Stomach (tissue), 9 donors: ENCODE data around the gene HAGH. TPM values are rescaled to one million over a fixed set of nuclear protein-coding genes. Genes with fewer than 3 reads are reported as not detected.

Experiments
- DNase-seq, 2 donors: peaks; one replicate each; pipeline versions ENCODE4 v3.0.0 to v3.0.0-alpha.2; 2013 to 2019
- H3K27ac ChIP-seq, 5 donors: fragments of 200-600 bp in 4 of 5; sonication (generic) in 4 of 5; one replicate each; pipeline ENCODE4 v1.5.1; 2013 to 2019; ENCODE audit warnings: mild to moderate bottlenecking in 1 of 5, moderate library complexity in 1 of 5
- H3K27me3 ChIP-seq, 3 donors: fragments of 200-600 bp; sonication (generic); one replicate each; pipeline ENCODE4 v1.5.1; 2017 to 2019; ENCODE audit warnings: mixed run types in 1 of 3
- H3K36me3 ChIP-seq, 4 donors: fragments of 200-600 bp; sonication (generic); 1 replicate in 3 of 4; 2 replicates in 1 of 4; pipeline ENCODE4 v1.5.1; 2016 to 2019
- H3K4me1 ChIP-seq, 4 donors: fragments of 200-600 bp; sonication (generic); one replicate each; pipeline ENCODE4 v1.5.1; 2016 to 2019
- H3K4me3 ChIP-seq, 4 donors: fragments of 200-600 bp; sonication (generic) in 3 of 4; one replicate each; pipeline ENCODE4 v1.5.1; 2016 to 2019; ENCODE audit warnings: mild to moderate bottlenecking in 1 of 4
- H3K9me3 ChIP-seq, 4 donors: fragments of 200-600 bp; sonication (generic); one replicate each; pipeline ENCODE4 v1.5.1; 2016 to 2019
- EP300 ChIP-seq: sonication (generic); formaldehyde crosslinking; IDR thresholded peaks from one replicate; pipeline ENCODE4 v1.6.1; 2017; ENCODE audit warnings: antibody characterized with exemption
- POLR2A ChIP-seq, 4 donors: fragments of 450-650 bp; IDR thresholded peaks; one replicate each; pipeline ENCODE4 v1.6.1; 2016; ENCODE audit warnings: antibody characterized with exemption in 4 of 4, control low read depth in 2 of 4, mild to moderate bottlenecking in 1 of 4, moderate library complexity in 1 of 4
- POLR2AphosphoS5 ChIP-seq, 3 donors: sonication (generic); formaldehyde crosslinking; IDR thresholded peaks; one replicate each; pipeline ENCODE4 v1.6.1; 2016; ENCODE audit warnings: antibody characterized with exemption in 3 of 3
- WGBS, 5 donors: extraction: QIAGEN DNeasy Blood & Tissue Kit in 3 of 5; methylation state at CpG; one replicate each; pipeline versions ENCODE4 v1.1.5 to v1.1.7; 2013 to 2018; 5-methylcytosine and 5-hydroxymethylcytosine counted together
- intact Hi-C: fragments of 100-400 bp; cut with DNase I; formaldehyde crosslinking; loops from one replicate; pipeline ENCODE4 v1.15.1; 2023; ENCODE audit warnings: low total_unique reads
- polyA plus RNA-seq, 3 donors: library from polyadenylated mRNA; stranded (reverse); fragments of 200-250 nt; gene quantifications; one replicate each; pipeline ENCODE4 v1.2.3, GENCODE V29; 2013
- total RNA-seq, 5 donors: library from RNA; depleted of rRNA; stranded (reverse); fragments of >200 nt; gene quantifications; one replicate each; pipeline versions ENCODE4 v1.1.0 to v1.2.3, GENCODE V29; 2014 to 2016
- TF ChIP-seq, protein P1 (sequence below), 7 experiments: fragments of 450-650 bp in 4 of 7; fragments of 200-600 bp in 3 of 7; sonication (generic) in 3 of 7; IDR thresholded peaks; one replicate each; pipeline ENCODE4 v1.5.1; 2016 to 2019; ENCODE audit warnings: antibody characterized with exemption in 7 of 7, control low read depth in 2 of 7, mild to moderate bottlenecking in 1 of 7
- donor health status: healthy with polysubstance abuse.
- donor health status: Bipolar disorder and iron deficiency.
- donor health status: healthy.

Gene HAGH
- total and polyA plus RNA-seq, 8 donors: 30.3 to 119 (median 69.2) TPM

DNA sequence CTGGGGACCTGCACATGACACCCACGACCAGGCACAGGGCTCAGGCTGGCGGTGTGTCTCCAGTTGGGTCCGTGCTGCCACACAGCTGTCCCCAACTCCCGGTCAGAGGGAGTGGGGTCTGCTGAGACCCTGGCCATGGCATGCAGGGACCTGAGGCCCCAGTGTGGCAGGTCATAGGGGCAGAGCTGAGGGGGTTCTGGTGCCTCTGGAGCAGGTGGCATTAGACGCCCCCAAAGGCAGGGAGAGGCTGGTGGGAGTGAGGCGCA is 39.6 kb downstream of the HAGH start:
- WGBS, 5 donors: 80 to 94% (median 88%) methylated on average over 3 to 6 of the region's 6 CpGs
- Histone ChIP-seq H3K27ac (no peak overlapping the region), H3K4me3 (no peak overlapping the region), H3K27me3 (no peaks in the 10 kb centered on the region), H3K36me3 (peaks cover 17 to 70% (median 69%) of the 10 kb centered on the region in 4 donors), H3K4me1 (peaks cover 23 to 39% (median 36%) of the 10 kb centered on the region in 4 donors), H3K9me3 (no peaks in the 10 kb centered on the region)
- intact Hi-C loops: no loop called here
- peak in 1 of 2 donors; percentile 0 for DNase-seq
- TF ChIP-seq POLR2AphosphoS5 (IDR thresholded peaks at IDR 0.05) (no peak), POLR2A (IDR thresholded peaks at IDR 0.05) (no peak), EP300 (no peak)
- TF ChIP-seq, protein P1, sequence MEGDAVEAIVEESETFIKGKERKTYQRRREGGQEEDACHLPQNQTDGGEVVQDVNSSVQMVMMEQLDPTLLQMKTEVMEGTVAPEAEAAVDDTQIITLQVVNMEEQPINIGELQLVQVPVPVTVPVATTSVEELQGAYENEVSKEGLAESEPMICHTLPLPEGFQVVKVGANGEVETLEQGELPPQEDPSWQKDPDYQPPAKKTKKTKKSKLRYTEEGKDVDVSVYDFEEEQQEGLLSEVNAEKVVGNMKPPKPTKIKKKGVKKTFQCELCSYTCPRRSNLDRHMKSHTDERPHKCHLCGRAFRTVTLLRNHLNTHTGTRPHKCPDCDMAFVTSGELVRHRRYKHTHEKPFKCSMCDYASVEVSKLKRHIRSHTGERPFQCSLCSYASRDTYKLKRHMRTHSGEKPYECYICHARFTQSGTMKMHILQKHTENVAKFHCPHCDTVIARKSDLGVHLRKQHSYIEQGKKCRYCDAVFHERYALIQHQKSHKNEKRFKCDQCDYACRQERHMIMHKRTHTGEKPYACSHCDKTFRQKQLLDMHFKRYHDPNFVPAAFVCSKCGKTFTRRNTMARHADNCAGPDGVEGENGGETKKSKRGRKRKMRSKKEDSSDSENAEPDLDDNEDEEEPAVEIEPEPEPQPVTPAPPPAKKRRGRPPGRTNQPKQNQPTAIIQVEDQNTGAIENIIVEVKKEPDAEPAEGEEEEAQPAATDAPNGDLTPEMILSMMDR (IDR thresholded peaks at IDR 0.05): no peak

DNA sequence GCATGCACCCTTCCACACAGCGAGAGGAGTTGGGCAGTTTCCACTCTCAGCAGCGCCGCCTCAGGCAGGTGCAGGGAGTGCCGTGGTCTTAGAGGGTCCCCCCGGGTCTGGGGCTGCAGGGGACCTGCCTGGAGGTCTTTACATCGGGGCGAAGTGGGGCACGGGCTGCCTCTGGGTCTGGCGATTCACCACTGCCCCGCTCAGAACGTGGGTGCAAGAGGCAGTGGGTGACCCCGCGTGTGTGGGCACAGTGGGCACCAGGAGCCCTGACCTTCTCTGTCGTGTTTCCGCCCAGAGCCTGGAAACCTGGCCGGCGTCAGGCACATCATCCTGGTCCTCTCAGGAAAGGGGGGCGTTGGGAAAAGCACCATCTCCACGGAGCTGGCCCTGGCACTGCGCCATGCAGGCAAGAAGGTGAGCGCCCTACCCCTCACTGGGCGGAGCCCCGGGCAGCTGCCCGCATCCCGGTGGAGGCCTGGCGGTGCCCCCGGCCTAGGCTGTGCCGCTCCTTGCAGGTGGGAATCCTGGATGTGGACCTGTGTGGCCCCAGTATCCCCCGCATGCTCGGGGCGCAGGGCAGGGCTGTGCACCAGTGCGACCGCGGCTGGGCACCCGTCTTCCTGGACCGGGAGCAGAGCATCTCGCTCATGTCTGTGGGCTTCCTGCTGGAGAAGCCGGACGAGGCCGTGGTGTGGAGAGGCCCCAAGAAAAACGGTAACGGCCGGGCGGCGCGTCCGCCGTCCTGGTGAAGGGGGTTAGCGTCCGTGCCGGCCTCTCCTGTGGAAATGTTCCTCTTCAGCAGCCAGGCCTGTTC is 40.2 kb downstream of the HAGH start:
- Histone ChIP-seq H3K4me3 (no peak overlapping the region), H3K4me1 (peaks cover 27 to 44% (median 41%) of the 10 kb centered on the region in 4 donors), H3K36me3 (peaks cover 17 to 65% (median 64%) of the 10 kb centered on the region in 4 donors), H3K9me3 (no peaks in the 10 kb centered on the region), H3K27ac (no peak overlapping the region), H3K27me3 (no peaks in the 10 kb centered on the region)
- peak in 1 of 2 donors; percentile 8 for DNase-seq
- no peak for TF ChIP-seq POLR2AphosphoS5 (IDR thresholded peaks at IDR 0.05)
- TF ChIP-seq, protein P1 (IDR thresholded peaks at IDR 0.05): no peak
- no peak for TF ChIP-seq EP300
- no peak for TF ChIP-seq POLR2A (IDR thresholded peaks at IDR 0.05)
- intact Hi-C loops: no loop called here
- WGBS, 5 donors: 82 to 93% (median 87%) methylated on average over 23 to 51 of the region's 51 CpGs

DNA sequence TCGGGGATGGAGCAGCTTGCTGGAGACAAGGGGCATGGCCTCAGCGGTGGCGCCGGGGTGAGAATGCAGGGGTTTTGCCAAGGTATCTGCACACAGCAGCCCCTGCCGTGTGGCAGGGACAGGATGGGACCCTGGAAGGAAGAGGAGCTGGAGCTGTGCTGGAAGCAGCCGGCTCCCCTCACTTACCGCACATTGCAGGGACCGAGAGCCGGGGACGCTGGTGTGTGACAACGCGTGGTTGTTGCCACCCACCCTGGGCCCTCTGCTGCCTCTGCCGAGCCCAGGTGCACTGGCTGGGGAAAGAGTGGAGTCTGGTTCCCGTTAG is 40.8 kb downstream of the HAGH start:
- intact Hi-C loops: no loop called here
- peak in 1 of 2 donors; percentile 4 for DNase-seq
- WGBS, 5 donors: 84 to 88% (median 85%) methylated on average over 10 to 14 of the region's 14 CpGs

GRCh38 chr16:1784977-1785845 is 41.4 kb downstream of the HAGH start:
- Histone ChIP-seq H3K27ac (no peak overlapping the region), H3K4me1 (peaks cover 35 to 57% (median 53%) of the 10 kb centered on the region in 4 donors), H3K36me3 (peaks cover 24 to 62% (median 61%) of the 10 kb centered on the region in 4 donors), H3K4me3 (no peak overlapping the region), H3K27me3 (no peaks in the 10 kb centered on the region), H3K9me3 (no peaks in the 10 kb centered on the region)
- 85 to 89% (median 86%) methylated on average over 25 to 26 of the region's 26 CpGs for WGBS, 5 donors
- DNase-seq: peak in 1 of 2 donors; percentile 2
- intact Hi-C loops: no loop called here
- TF ChIP-seq POLR2AphosphoS5 (IDR thresholded peaks at IDR 0.05) (no peak), EP300 (no peak), POLR2A (IDR thresholded peaks at IDR 0.05) (no peak)
- TF ChIP-seq, protein P1 (IDR thresholded peaks at IDR 0.05): no peak

More for the DNA sequence above, 40.8 kb downstream of the HAGH start:
- peaks cover 18 to 62% (median 61%) of the 10 kb centered on the region in 4 donors for H3K36me3 ChIP-seq
- TF ChIP-seq, protein P1 (IDR thresholded peaks at IDR 0.05): no peak
- TF ChIP-seq POLR2AphosphoS5 (IDR thresholded peaks at IDR 0.05) (no peak), EP300 (no peak), POLR2A (IDR thresholded peaks at IDR 0.05) (no peak)
- no peaks in the 10 kb centered on the region for H3K9me3 ChIP-seq
- no peak overlapping the region for H3K4me3 ChIP-seq
- no peaks in the 10 kb centered on the region for H3K27me3 ChIP-seq
- peaks cover 33 to 51% (median 48%) of the 10 kb centered on the region in 4 donors for H3K4me1 ChIP-seq
- no peak overlapping the region for H3K27ac ChIP-seq
